ENCODE measurements around the gene ALG3.

- TF ChIP-seq POLR2AphosphoS5 (IDR thresholded peaks at IDR 0.05; ENCODE audit: low read depth) (no peak), CTCF (conservative IDR thresholded peaks at IDR 0.05; ENCODE audit: low read depth in 2 of 2) (no peak), REST (IDR thresholded peaks at IDR 0.05; ENCODE audit: unreplicated experiment) (no peak), EZH2 (IDR thresholded peaks at IDR 0.05; ENCODE audit: low read depth, unreplicated experiment) (peak; percentile 85), EZH2phosphoT487 (IDR thresholded peaks at IDR 0.05; ENCODE audit: unreplicated experiment) (peak; percentile 11), ETS1 (IDR thresholded peaks at IDR 0.05) (no peak), JUNB (IDR thresholded peaks at IDR 0.05; ENCODE audit: unreplicated experiment) (no peak), STAT1 (IDR thresholded peaks at IDR 0.05; ENCODE audit: unreplicated experiment) (no peak), ZNF331 (CRISPR knock-in tag; IDR thresholded peaks at IDR 0.05; ENCODE audit: low read depth) (no peak), ZNF114 (CRISPR knock-in tag; IDR thresholded peaks at IDR 0.05) (no peak), CREB1 (CRISPR knock-in tag; IDR thresholded peaks at IDR 0.05; ENCODE audit: low read depth) (no peak), NANOG (IDR thresholded peaks at IDR 0.05; ENCODE audit: borderline replicate concordance) (no peak)
Observed at GRCh38 chr3:184230603-184231528, 17.9 kb downstream of the ALG3 start.

Data from GM23338 (cell line).